ENCODE results near the gene ALPG.

- TF ChIP-seq POLR2AphosphoS5 (IDR thresholded peaks at IDR 0.05; ENCODE audit: insufficient read depth, low read depth, low read length) (no peak), CTCF (IDR thresholded peaks at IDR 0.05; ENCODE audit: extremely low read depth in 1 of 2, insufficient read depth in 1 of 2, low read depth in 1 of 2, low read length in 2 of 2) (no peak), POLR2A (IDR thresholded peaks at IDR 0.05; ENCODE audit: low read depth, low read length) (no peak)
These were observed 38.3 kb upstream of the ALPG start for GRCh38 chr2:232368311-232368731.

Data from endothelial cell of umbilical vein (primary cell).